Measurements from ENCODE around the gene CRABP1.

CRABP1 gene

GRCh38 chr15:78382114-78382880 is 42.1 kb downstream of the CRABP1 start:
- DNase-seq = no peak

- no peak for DNase-seq
Observed at GRCh38 chr15:78384651-78385050, 44.5 kb downstream of the CRABP1 start.

- DNase-seq = peak; percentile 48
Observed at GRCh38 chr15:78387246-78388037, 47.3 kb downstream of the CRABP1 start.

GRCh38 chr15:78388865-78389264 is 48.7 kb downstream of the CRABP1 start:
- no peak for DNase-seq

- no peak for DNase-seq
Observed at GRCh38 chr15:78389322-78389721, 49.2 kb downstream of the CRABP1 start.

GRCh38 chr15:78389738-78390137 is 49.6 kb downstream of the CRABP1 start:
- no peak for DNase-seq

GRCh38 chr15:78390242-78390641 is 50.1 kb downstream of the CRABP1 start:
- no peak for DNase-seq

GRCh38 chr15:78390826-78391225 is 50.7 kb downstream of the CRABP1 start:
- DNase-seq = no peak

- DNase-seq = no peak
Observed at GRCh38 chr15:78391781-78392180, 51.6 kb downstream of the CRABP1 start.

GRCh38 chr15:78392430-78392829 is 52.3 kb downstream of the CRABP1 start:
- peak; percentile 91 for DNase-seq

- no peak for DNase-seq
Observed at GRCh38 chr15:78393137-78393536, 53.0 kb downstream of the CRABP1 start.

GRCh38 chr15:78394026-78394425 is 53.9 kb downstream of the CRABP1 start:
- no peak for DNase-seq

- peak; percentile 97 for DNase-seq
Observed at GRCh38 chr15:78394981-78395616, 54.9 kb downstream of the CRABP1 start.

- no peak for DNase-seq
Observed at GRCh38 chr15:78396186-78396814, 56.1 kb downstream of the CRABP1 start.

- no peak for DNase-seq
Observed at GRCh38 chr15:78396976-78397375, 56.8 kb downstream of the CRABP1 start.

- no peak for DNase-seq
Observed at GRCh38 chr15:78397382-78397781, 57.2 kb downstream of the CRABP1 start.

All from COR-L47 (cell line).